MCF 10A (cell line): ENCODE data around the gene SLC5A3. TPM values are rescaled to one million over a fixed set of nuclear protein-coding genes. Genes with fewer than 3 reads are reported as not detected.

Experiments
- BruUV-seq: library from RNA; stranded (reverse); fragments of 400-500 nt; replicated peaks from 2 replicates; lab custom pipeline; 2021; lab: Mats Ljungman, UMichigan
- CTCF ChIA-PET: fragments of 300-600 bp; sonication (Branson Sonifier 250); formaldehyde crosslinking; extraction: SDS; loops from one replicate; lab custom pipeline; 2021; ENCODE audit warnings: antibody characterized with exemption, inconsistent platforms; lab: Yijun Ruan, JAX
- POLR2A ChIA-PET: fragments of 300-600, 350-650 bp; sonication (Branson Sonifier 250); formaldehyde crosslinking; extraction: SDS; loops from one replicate; lab custom pipeline; 2020; ENCODE audit warnings: antibody characterized with exemption, inconsistent platforms; lab: Yijun Ruan, JAX
- DNase-seq: peaks from one replicate; pipeline ENCODE4 v3.0.0-alpha.2; 2018; ENCODE audit not compliant: unreplicated experiment
- H3K27ac Mint-ChIP-seq: one replicate; pipeline ENCODE4 v1.8.0; 2022; ENCODE audit warnings: mild to moderate bottlenecking, low read depth, mixed read lengths; ENCODE audit not compliant: unreplicated experiment
- H3K27me3 Mint-ChIP-seq: one replicate; pipeline ENCODE4 v1.8.0; 2022; ENCODE audit warnings: mixed read lengths; ENCODE audit not compliant: insufficient read depth, unreplicated experiment
- H3K36me3 Mint-ChIP-seq: one replicate; pipeline ENCODE4 v1.8.0; 2022; ENCODE audit warnings: mild to moderate bottlenecking, moderate library complexity, mixed read lengths; ENCODE audit not compliant: insufficient read depth, unreplicated experiment
- H3K4me1 Mint-ChIP-seq: one replicate; pipeline ENCODE4 v1.8.0; 2022; ENCODE audit warnings: mixed read lengths; ENCODE audit not compliant: insufficient read depth, unreplicated experiment
- H3K4me3 Mint-ChIP-seq: one replicate; pipeline ENCODE4 v1.8.0; 2022; ENCODE audit warnings: mild to moderate bottlenecking, moderate library complexity, mixed read lengths; ENCODE audit not compliant: unreplicated experiment
- H3K9me3 Mint-ChIP-seq: one replicate; pipeline ENCODE4 v1.8.0; 2022; ENCODE audit warnings: mixed read lengths; ENCODE audit not compliant: unreplicated experiment
- CTCF ChIP-seq: fragments of 200-600 bp; IDR thresholded peaks from one replicate; pipeline ENCODE4 v1.8.0; 2022; ENCODE audit warnings: antibody characterized with exemption, mild to moderate bottlenecking; ENCODE audit not compliant: unreplicated experiment
- intact Hi-C: fragments of 100-400 bp; cut with micrococcal nuclease; formaldehyde crosslinking; loops from 2 replicates; pipeline ENCODE4 v1.14.1; 2022
- total RNA-seq: library from RNA; stranded (reverse); gene quantifications from 2 replicates; pipeline ENCODE4 v1.2.3, GENCODE V29; 2022

SLC5A3 gene
- total RNA-seq, 1 experiment from 2014 or later, result 8.5 TPM

- no peak overlapping the region for H3K4me3 Mint-ChIP-seq
- no peak for TF ChIP-seq CTCF
- intact Hi-C loops, result no loop called here
- DNase-seq, result no peak
- no peaks in the 10 kb centered on the region for H3K4me1 Mint-ChIP-seq
- POLR2A ChIA-PET, result no interaction called here
- no peak overlapping the region for H3K27ac Mint-ChIP-seq
- BruUV-seq, result no TSS peak
- CTCF ChIA-PET, result interaction anchor here (0.6 to 0.8 kb wide), 2 partner anchors 42 to 303 kb away, joined by 3 to 4 read pairs; no protein-coding TSS in a partner anchor
- no peaks in the 10 kb centered on the region for H3K36me3 Mint-ChIP-seq
- H3K27me3 Mint-ChIP-seq, result no peaks in the 10 kb centered on the region
- H3K9me3 Mint-ChIP-seq, result peaks cover 8% of the 10 kb centered on the region
Observed at GRCh38 chr21:34047835-34048234, 25.5 kb upstream of the SLC5A3 start.

- Mint-ChIP-seq H3K36me3 (no peaks in the 10 kb centered on the region), H3K27ac (no peak overlapping the region), H3K27me3 (no peaks in the 10 kb centered on the region), H3K4me3 (no peak overlapping the region), H3K4me1 (no peaks in the 10 kb centered on the region), H3K9me3 (no peaks in the 10 kb centered on the region)
- no TSS peak for BruUV-seq
- DNase-seq, result no peak
- no peak for TF ChIP-seq CTCF
- CTCF ChIA-PET, result no interaction called here
- intact Hi-C loops, result no loop called here
- POLR2A ChIA-PET, result interaction anchor here (0.7 kb wide), 1 partner anchor 615 kb away, joined by 3 read pairs; no protein-coding TSS in a partner anchor
Observed at GRCh38 chr21:34052171-34052570, 21.2 kb upstream of the SLC5A3 start.

- Mint-ChIP-seq H3K9me3 (no peaks in the 10 kb centered on the region), H3K36me3 (no peaks in the 10 kb centered on the region), H3K27me3 (no peaks in the 10 kb centered on the region), H3K4me1 (no peaks in the 10 kb centered on the region), H3K4me3 (no peak overlapping the region), H3K27ac (no peak overlapping the region)
- no peak for TF ChIP-seq CTCF
- DNase-seq, result no peak
- ChIA-PET POLR2A (no interaction called here), CTCF (no interaction called here)
- intact Hi-C loops, result no loop called here
- BruUV-seq, result no TSS peak
Observed at GRCh38 chr21:34054259-34054658, 19.1 kb upstream of the SLC5A3 start.

- Mint-ChIP-seq H3K27ac (no peak overlapping the region), H3K4me1 (no peaks in the 10 kb centered on the region), H3K36me3 (no peaks in the 10 kb centered on the region), H3K9me3 (no peaks in the 10 kb centered on the region), H3K27me3 (no peaks in the 10 kb centered on the region), H3K4me3 (no peak overlapping the region)
- no TSS peak for BruUV-seq
- intact Hi-C loops, result no loop called here
- CTCF ChIA-PET, result no interaction called here
- no peak for TF ChIP-seq CTCF
- POLR2A ChIA-PET, result interaction anchor here (0.6 kb wide), 1 partner anchor 467 kb away, joined by 4 read pairs; the partner anchor contains the start of gene DONSON
- no peak for DNase-seq
Observed at GRCh38 chr21:34055615-34056014, 17.8 kb upstream of the SLC5A3 start.
